CD4-positive, alpha-beta T cell (primary cell): Measurements from ENCODE around the gene CFAP45. TPM values are rescaled to one million over a fixed set of nuclear protein-coding genes. Genes with fewer than 3 reads are reported as not detected.

Experiments used
- ATAC-seq: fragments of 200-7000 bp; cut with Tn5 transposase; one replicate; pipeline ENCODE4 v1.10.0; 2022; ENCODE audit warnings: mild to moderate bottlenecking; ENCODE audit not compliant: poor library complexity
- CTCF ChIA-PET: fragments of 350-600 bp; sonication (Branson Sonifier 250); formaldehyde crosslinking; loops from one replicate; lab custom pipeline; 2021; ENCODE audit warnings: antibody characterized with exemption, inconsistent platforms; lab: Charles Lee
- POLR2A ChIA-PET: fragments of 350-600 bp; sonication (Branson Sonifier 250); formaldehyde crosslinking; loops from one replicate; lab custom pipeline; 2021; ENCODE audit warnings: antibody characterized with exemption, inconsistent platforms; lab: Charles Lee
- DNase-seq, 14 experiments: peaks; one replicate each; pipeline ENCODE4 v3.0.0-alpha.2; 2013 to 2020; ENCODE audit warnings: mixed read lengths in 2 of 14
- H3K27ac ChIP-seq, 2 donors: one replicate each; pipeline versions ENCODE4 v1.5.1 to v1.7.0; 2013; ENCODE audit warnings: low read length in 2 of 2, low read depth in 1 of 2, mild to moderate bottlenecking in 1 of 2
- H3K27me3 ChIP-seq, 2 experiments: 1 replicate in 1 of 2; 2 replicates in 1 of 2; pipeline versions ENCODE4 v1.6.1 to v1.7.0; 2013; ENCODE audit warnings: low read length in 2 of 2, control low read depth in 1 of 2, mild to moderate bottlenecking in 1 of 2, moderate library complexity in 1 of 2; ENCODE audit not compliant: insufficient read depth in 2 of 2, control insufficient read depth in 1 of 2
- H3K36me3 ChIP-seq: one replicate; pipeline ENCODE4 v1.6.1; 2013; ENCODE audit warnings: low read length, control low read depth; ENCODE audit not compliant: insufficient read depth
- H3K4me1 ChIP-seq: one replicate; pipeline ENCODE4 v1.6.1; 2013; ENCODE audit warnings: low read length, control low read depth; ENCODE audit not compliant: insufficient read depth
- H3K4me3 ChIP-seq: one replicate; pipeline ENCODE4 v1.5.1; 2013; ENCODE audit warnings: mild to moderate bottlenecking, low read length, moderate library complexity
- H3K9me3 ChIP-seq, 2 experiments: 1 replicate in 1 of 2; 2 replicates in 1 of 2; pipeline versions ENCODE4 v1.6.1 to v1.7.0; 2013; ENCODE audit warnings: low read length in 2 of 2, mild to moderate bottlenecking in 2 of 2, control low read depth in 1 of 2, moderate library complexity in 1 of 2; ENCODE audit not compliant: control insufficient read depth in 1 of 2, insufficient read depth in 1 of 2
- H3K27ac Mint-ChIP-seq: one replicate; pipeline ENCODE4 v1.8.0; 2020; ENCODE audit warnings: mixed read lengths
- H3K27me3 Mint-ChIP-seq: one replicate; pipeline ENCODE4 v1.8.0; 2021; ENCODE audit warnings: mixed read lengths
- H3K36me3 Mint-ChIP-seq: one replicate; pipeline ENCODE4 v1.8.0; 2021; ENCODE audit warnings: low read depth, mixed read lengths
- H3K4me1 Mint-ChIP-seq: one replicate; pipeline ENCODE4 v1.8.0; 2021; ENCODE audit warnings: low read depth, mixed read lengths
- H3K4me3 Mint-ChIP-seq: one replicate; pipeline ENCODE4 v1.8.0; 2020; ENCODE audit warnings: mild to moderate bottlenecking, mixed read lengths
- H3K9me3 Mint-ChIP-seq: one replicate; pipeline ENCODE4 v1.8.0; 2020; ENCODE audit warnings: mixed read lengths
- CTCF ChIP-seq: fragments of 200-600 bp; IDR thresholded peaks from one replicate; pipeline ENCODE4 v1.8.0; 2022; ENCODE audit warnings: antibody characterized with exemption, mild to moderate bottlenecking
- intact Hi-C, 2 experiments: fragments of 100-400 bp; cut with DNase I in 1 of 2; cut with micrococcal nuclease in 1 of 2; formaldehyde crosslinking; loops; one replicate each; pipeline versions ENCODE4 v1.15.1 to v1.9.0; 2023 to 2025; cut with DNase I, micrococcal nuclease
- total RNA-seq, 174 experiments: library from RNA in 2 of 174; stranded (reverse) in 2 of 174; gene quantifications; one replicate each; pipeline ENCODE4 v1.2.3 and lab custom pipeline; 2021 to 2026

Gene CFAP45
- total RNA-seq, 2 experiments from 2014 or later, result 8.4 to 9.0 TPM

GRCh38 chr1:159881622-159882526, 18.1 kb downstream of the CFAP45 start:
- Mint-ChIP-seq H3K27me3 (no peaks in the 10 kb centered on the region), H3K4me3 (no peak overlapping the region), H3K36me3 (no peaks in the 10 kb centered on the region), H3K9me3 (no peaks in the 10 kb centered on the region), H3K27ac (no peak overlapping the region), H3K4me1 (no peaks in the 10 kb centered on the region)
- Histone ChIP-seq H3K27ac (no peak overlapping the region), H3K9me3 (no peaks in the 10 kb centered on the region), H3K36me3 (no peaks in the 10 kb centered on the region), H3K4me1 (peaks cover 6% of the 10 kb centered on the region), H3K4me3 (no peak overlapping the region), H3K27me3 (no peaks in the 10 kb centered on the region)
- intact Hi-C loops, result loop anchor here in 1 of 2 experiments (10.0 kb wide), 1 partner anchor 667 kb away; no protein-coding TSS in a partner anchor
- ATAC-seq (peak; percentile 17), DNase-seq (peak in 13 of 14 experiments; percentile 9 to 79 (median 45))
- POLR2A ChIA-PET, result no interaction called here
- CTCF ChIA-PET, result no interaction called here
- TF ChIP-seq CTCF, result no peak

GRCh38 chr1:159880430-159880829, 19.5 kb downstream of the CFAP45 start:
- ATAC-seq, result no peak
- H3K4me1 ChIP-seq, result peaks cover 6% of the 10 kb centered on the region
- H3K27ac ChIP-seq, result no peak overlapping the region
- H3K4me3 ChIP-seq, result no peak overlapping the region
- intact Hi-C loops, result loop anchor here in 1 of 2 experiments (10.0 kb wide), 1 partner anchor 666 kb away; no protein-coding TSS in a partner anchor
- H3K4me3 Mint-ChIP-seq, result no peak overlapping the region
- no peaks in the 10 kb centered on the region for H3K9me3 Mint-ChIP-seq
- H3K27me3 Mint-ChIP-seq, result no peaks in the 10 kb centered on the region
- H3K4me1 Mint-ChIP-seq, result no peaks in the 10 kb centered on the region
- no peak for DNase-seq
- H3K36me3 Mint-ChIP-seq, result no peaks in the 10 kb centered on the region
- H3K9me3 ChIP-seq, result no peaks in the 10 kb centered on the region
- ChIA-PET POLR2A (interaction anchor here (0.7 to 0.9 kb wide), 2 partner anchors 24 to 82 kb away, joined by 3 to 4 read pairs; no protein-coding TSS in a partner anchor), CTCF (interaction anchor here (1.5 kb wide), 1 partner anchor 12 kb away, joined by 5 read pairs; no protein-coding TSS in a partner anchor)
- H3K36me3 ChIP-seq, result no peaks in the 10 kb centered on the region
- H3K27me3 ChIP-seq, result no peaks in the 10 kb centered on the region
- H3K27ac Mint-ChIP-seq, result no peak overlapping the region
- TF ChIP-seq CTCF, result no peak

DNA sequence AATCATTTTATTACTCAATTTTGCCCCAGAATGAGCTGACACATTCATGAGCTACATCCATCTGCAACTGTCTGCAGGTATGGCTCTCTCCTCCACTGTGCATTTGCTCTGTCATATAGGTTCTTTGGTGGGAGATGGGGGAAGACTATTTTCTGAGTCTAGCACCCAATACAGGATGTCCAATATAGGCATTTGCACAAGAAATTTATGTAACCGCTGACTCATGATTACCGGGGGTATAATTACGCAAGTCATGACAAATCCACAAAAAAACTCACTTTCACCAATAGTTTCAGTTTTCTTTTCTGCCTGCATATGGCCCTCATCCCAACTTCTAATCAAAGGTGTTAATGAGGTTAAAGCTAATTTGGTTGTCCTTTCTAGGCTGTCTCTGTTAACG, 20.0 kb downstream of the CFAP45 start:
- no peak overlapping the region for H3K4me3 ChIP-seq
- no peaks in the 10 kb centered on the region for H3K9me3 Mint-ChIP-seq
- CTCF ChIA-PET, result interaction anchor here (1.5 kb wide), 2 partner anchors 9 to 12 kb away, joined by 3 to 5 read pairs; no protein-coding TSS in a partner anchor

More for the DNA sequence above, 20.0 kb downstream of the CFAP45 start:
- ATAC-seq (no peak), DNase-seq (peak in 2 of 14 experiments; percentile 38 to 45)
- Mint-ChIP-seq H3K4me3 (no peak overlapping the region), H3K27me3 (no peaks in the 10 kb centered on the region), H3K36me3 (no peaks in the 10 kb centered on the region), H3K27ac (no peak overlapping the region), H3K4me1 (no peaks in the 10 kb centered on the region)
- no peak for TF ChIP-seq CTCF
- no peaks in the 10 kb centered on the region for H3K36me3 ChIP-seq
- intact Hi-C loops, result loop anchor here in 1 of 2 experiments (10.0 kb wide), 1 partner anchor 665 kb away; no protein-coding TSS in a partner anchor
- POLR2A ChIA-PET, result interaction anchor here (0.7 to 0.9 kb wide), 2 partner anchors 24 to 82 kb away, joined by 3 to 4 read pairs; no protein-coding TSS in a partner anchor
- no peak overlapping the region for H3K27ac ChIP-seq
- no peaks in the 10 kb centered on the region for H3K27me3 ChIP-seq
- H3K4me1 ChIP-seq, result peaks cover 6% of the 10 kb centered on the region
- H3K9me3 ChIP-seq, result no peaks in the 10 kb centered on the region
